Left renal pelvis (tissue), 4 donors: Measurements from ENCODE around the gene FCF1. TPM values are rescaled to one million over a fixed set of nuclear protein-coding genes. Genes with fewer than 3 reads are reported as not detected.

Experiments
- DNase-seq, 4 donors: peaks; one replicate each; pipeline ENCODE4 v3.0.0-alpha.2; 2013; ENCODE audit warnings: low read depth in 4 of 4, low spot score in 3 of 4
- polyA plus RNA-seq, 4 donors: library from polyadenylated mRNA; unstranded; fragments of 120-200 nt; gene quantifications; one replicate each; pipeline ENCODE4 v1.2.1, GENCODE V29; 2013; ENCODE audit not compliant: insufficient read length in 4 of 4

FCF1 gene
- 10 to 100 TPM; 47.0 to 69.5 (median 62.2) TPM for polyA plus RNA-seq

GRCh38 chr14:74712499-74713394 lies at the start of gene FCF1, which contains the start of gene AREL1:
Gene FCF1 (plus strand): TSS chr14:74713144. CDS start chr14:74713198, 54 bp downstream.
Gene AREL1 (minus strand): TSS chr14:74713080. CDS start chr14:74685615, 27,465 bp downstream.
- peak; percentile 77 to 85 (median 82) for DNase-seq

- DNase-seq = no peak
These were observed 49.1 kb upstream of the FCF1 start for GRCh38 chr14:74663884-74664283.

GRCh38 chr14:74664717-74665116 lies 48.2 kb upstream of the FCF1 start:
- no peak for DNase-seq

GRCh38 chr14:74667758-74668157 lies 45.2 kb upstream of the FCF1 start:
- no peak for DNase-seq

GRCh38 chr14:74669256-74669655 lies 43.7 kb upstream of the FCF1 start:
- DNase-seq = no peak

GRCh38 chr14:74669846-74670245 lies 43.1 kb upstream of the FCF1 start:
- DNase-seq = no peak

GRCh38 chr14:74670726-74671411 lies 42.1 kb upstream of the FCF1 start:
- DNase-seq = no peak

- no peak for DNase-seq
These were observed 41.2 kb upstream of the FCF1 start for GRCh38 chr14:74671789-74672188.

GRCh38 chr14:74673768-74674167 lies 39.2 kb upstream of the FCF1 start:
- no peak for DNase-seq

- no peak for DNase-seq
These were observed 37.7 kb upstream of the FCF1 start for GRCh38 chr14:74675219-74675618.

GRCh38 chr14:74682169-74682952 lies 30.6 kb upstream of the FCF1 start:
- DNase-seq = no peak

GRCh38 chr14:74683406-74683805 lies 29.5 kb upstream of the FCF1 start:
- DNase-seq = no peak

- DNase-seq = no peak
These were observed 28.5 kb upstream of the FCF1 start for GRCh38 chr14:74684434-74684833.

GRCh38 chr14:74685056-74685455 lies 27.9 kb upstream of the FCF1 start:
- no peak for DNase-seq

- DNase-seq = no peak
These were observed 26.8 kb upstream of the FCF1 start for GRCh38 chr14:74685921-74686678.

- DNase-seq = no peak
These were observed 21.5 kb upstream of the FCF1 start for GRCh38 chr14:74691456-74691855.

GRCh38 chr14:74693191-74693590 lies 19.8 kb upstream of the FCF1 start:
- no peak for DNase-seq

GRCh38 chr14:74695406-74695805 lies 17.5 kb upstream of the FCF1 start:
- DNase-seq = no peak

- no peak for DNase-seq
These were observed 15.9 kb upstream of the FCF1 start for GRCh38 chr14:74697011-74697410.

GRCh38 chr14:74697543-74697942 lies 15.4 kb upstream of the FCF1 start:
- no peak for DNase-seq
